A549 treated with DMSO at 1 μM for 4 hours (cell line): Measurements from ENCODE around the gene LRRC47. TPM values are rescaled to one million over a fixed set of nuclear protein-coding genes. Genes with fewer than 3 reads are reported as not detected.

Experiments
- total RNA-seq: library from RNA; stranded (reverse); fragments of 200-300 nt; extraction: Qiagen RNA extraction; gene quantifications from 5 replicates; pipeline ENCODE4 v1.2.3, GENCODE V29; 2022; ENCODE audit warnings: low read depth

LRRC47 gene
- 28.6 to 36.7 TPM (median 35.9 TPM) in 5 replicates for total RNA-seq

GRCh38 chr1:3796215-3797061 is at the start of gene LRRC47:
Gene LRRC47 (minus strand): TSS chr1:3796498. CDS start chr1:3796476, 22 bp downstream.

DNA sequence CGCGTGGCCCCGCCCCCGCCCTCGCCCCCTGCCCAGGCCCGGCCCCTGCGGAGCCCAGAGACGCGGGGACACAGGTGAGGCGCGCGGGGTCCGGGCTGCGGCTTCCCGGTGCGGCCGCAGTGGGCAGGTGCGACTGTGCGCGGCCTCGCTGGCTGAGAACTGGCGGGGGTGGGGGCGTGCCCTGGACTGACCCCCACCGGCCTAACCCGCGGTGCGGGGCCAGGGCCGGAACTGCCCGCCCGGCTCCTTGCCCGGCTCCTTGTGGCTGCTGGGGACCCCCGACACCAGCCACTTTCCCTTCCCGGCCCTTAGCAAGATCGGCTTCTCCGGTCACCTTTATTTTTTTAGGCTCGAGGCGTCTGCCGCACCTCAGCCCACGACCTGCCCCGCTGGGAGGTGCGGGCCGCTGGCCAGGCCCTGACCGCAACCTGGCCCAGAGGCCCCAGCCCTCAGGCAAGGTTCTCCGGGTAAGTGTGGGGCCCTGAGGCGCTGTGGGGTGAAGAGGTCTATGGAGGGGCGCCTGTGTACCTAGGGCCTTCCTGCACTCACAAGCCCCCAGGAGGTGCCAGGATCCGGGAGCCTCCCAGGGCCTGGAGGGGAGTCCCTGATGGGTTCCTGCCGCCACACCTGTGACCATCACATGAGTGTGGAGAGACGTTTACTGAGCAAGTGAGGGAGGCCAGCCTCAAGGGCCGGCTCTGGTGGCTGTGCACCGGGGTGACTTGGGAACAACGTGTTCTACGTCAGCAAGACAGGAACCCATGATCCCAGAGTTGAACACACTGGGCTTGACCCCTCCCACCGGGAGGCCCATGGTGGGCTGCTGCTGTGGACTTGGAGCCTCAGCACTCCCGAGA is 23.4 kb downstream of the LRRC47 start, which contains the start of gene SMIM1:
Gene SMIM1 (plus strand): TSS at position 35 of the 857 bp plus-strand sequence. CDS start 2,625 bp downstream, outside the sequence.

GRCh38 chr1:3752400-3752945 is 43.8 kb downstream of the LRRC47 start, which contains the start of gene CCDC27:
Gene CCDC27 (plus strand): TSS chr1:3752450. CDS start chr1:3752482, 32 bp downstream.

Other genes starting within 250 kb of the LRRC47 start
- gene MEGF6, start 185.0 kb downstream of the LRRC47 start, total RNA-seq: 10.3 to 14.1 TPM (median 13.1 TPM) in 5 replicates
- 23.9 to 27.8 TPM (median 26.6 TPM) in 5 replicates for gene TPRG1L, start 171.5 kb downstream of the LRRC47 start, total RNA-seq
- 14.2 to 21.5 TPM (median 19.2 TPM) in 5 replicates for gene WRAP73, start 146.4 kb downstream of the LRRC47 start, total RNA-seq
- gene TP73, start 144.0 kb downstream of the LRRC47 start, total RNA-seq: 0.37 to 0.63 TPM (median 0.58 TPM) in 5 replicates
- not detected in 5 replicates for gene CCDC27, start 44.0 kb downstream of the LRRC47 start, total RNA-seq
- 0.74 to 2.5 TPM (median 1.1 TPM) in 5 replicates for gene SMIM1, start 23.7 kb downstream of the LRRC47 start, total RNA-seq
- gene CEP104, start 60.7 kb upstream of the LRRC47 start, total RNA-seq: 11.8 to 21.4 TPM (median 18.3 TPM) in 5 replicates
- 3.0 to 4.3 TPM (median 3.7 TPM) in 5 replicates for gene DFFB, start 61.0 kb upstream of the LRRC47 start, total RNA-seq
- 20.1 to 26.9 TPM (median 26.3 TPM) in 5 replicates for gene C1orf174, start 103.8 kb upstream of the LRRC47 start, total RNA-seq